Central memory CD8-positive, alpha-beta T cell (primary cell): Measurements from ENCODE around the gene UBE4A.
"Not testable (repeated sequence)": the region's sequence is repeated elsewhere in the genome, so short reads cannot be mapped to it uniquely, and the experiment has no call there.

Source experiments
- ATAC-seq: fragments of 150-1000 bp; cut with Tn5 transposase; replicated peaks from 2 replicates; pipeline ENCODE4 v1.10.0; 2022; ENCODE audit warnings: mild to moderate bottlenecking, moderate FRiP score, moderate number of reproducible peaks; ENCODE audit not compliant: poor library complexity, severe bottlenecking; ENCODE audit errors: extremely low read depth
- DNase-seq, 2 donors: peaks; one replicate each; pipeline ENCODE4 v3.0.0; 2021; ENCODE audit warnings: low spot score in 2 of 2
- H3K27ac Mint-ChIP-seq: one replicate; pipeline ENCODE4 v1.8.0; 2022; ENCODE audit warnings: low read depth, mild to moderate bottlenecking, moderate library complexity, mixed read lengths
- H3K27me3 Mint-ChIP-seq: one replicate; pipeline ENCODE4 v1.8.0; 2022; ENCODE audit warnings: mixed read lengths
- H3K36me3 Mint-ChIP-seq: one replicate; pipeline ENCODE4 v1.8.0; 2022; ENCODE audit warnings: mild to moderate bottlenecking, moderate library complexity, mixed read lengths; ENCODE audit not compliant: insufficient read depth
- H3K4me1 Mint-ChIP-seq: one replicate; pipeline ENCODE4 v1.8.0; 2022; ENCODE audit warnings: mixed read lengths
- H3K4me3 Mint-ChIP-seq: one replicate; pipeline ENCODE4 v1.8.0; 2022; ENCODE audit warnings: mild to moderate bottlenecking, moderate library complexity, mixed read lengths
- H3K9me3 Mint-ChIP-seq: one replicate; pipeline ENCODE4 v1.8.0; 2022; ENCODE audit warnings: mixed read lengths

UBE4A gene

GRCh38 chr11:118415062-118415738 lies 55.8 kb downstream of the UBE4A start:
- Mint-ChIP-seq H3K27ac (no peak overlapping the region), H3K27me3 (no peaks in the 10 kb centered on the region)

GRCh38 chr11:118415739-118416068 lies 56.3 kb downstream of the UBE4A start:
- no peaks in the 10 kb centered on the region for H3K27me3 Mint-ChIP-seq
- ATAC-seq (no peak), DNase-seq (no peak)
- peaks cover under 1% of the 10 kb centered on the region for H3K4me1 Mint-ChIP-seq
- H3K9me3 Mint-ChIP-seq, result no peaks in the 10 kb centered on the region
- H3K27ac Mint-ChIP-seq, result no peak overlapping the region
- peaks cover 13% of the 10 kb centered on the region for H3K36me3 Mint-ChIP-seq
- no peak overlapping the region for H3K4me3 Mint-ChIP-seq

More at GRCh38 chr11:118415062-118415738, 55.8 kb downstream of the UBE4A start:
- Mint-ChIP-seq H3K4me3 (no peak overlapping the region), H3K9me3 (no peaks in the 10 kb centered on the region), H3K4me1 (peaks cover 4% of the 10 kb centered on the region), H3K36me3 (peaks cover 14% of the 10 kb centered on the region)
- no peak for ATAC-seq
- no peak for DNase-seq

GRCh38 chr11:118416900-118417299 lies 57.5 kb downstream of the UBE4A start:
- H3K36me3 Mint-ChIP-seq, H3K27ac Mint-ChIP-seq, H3K27me3 Mint-ChIP-seq, H3K4me1 Mint-ChIP-seq, DNase-seq, H3K9me3 Mint-ChIP-seq, H3K4me3 Mint-ChIP-seq, ATAC-seq: not testable (repeated sequence)

GRCh38 chr11:118417801-118418200 lies 58.4 kb downstream of the UBE4A start:
- DNase-seq (no peak), ATAC-seq (no peak)
- Mint-ChIP-seq H3K9me3 (no peaks in the 10 kb centered on the region), H3K4me3 (no peak overlapping the region), H3K27ac (no peak overlapping the region), H3K27me3 (no peaks in the 10 kb centered on the region), H3K4me1 (no peaks in the 10 kb centered on the region), H3K36me3 (peaks cover 7% of the 10 kb centered on the region)

- no peak for DNase-seq
- Mint-ChIP-seq H3K9me3 (no peaks in the 10 kb centered on the region), H3K4me1 (no peaks in the 10 kb centered on the region), H3K27me3 (no peaks in the 10 kb centered on the region), H3K27ac (no peak overlapping the region), H3K4me3 (no peak overlapping the region), H3K36me3 (peaks cover 9% of the 10 kb centered on the region)
- no peak for ATAC-seq
These were observed 59.4 kb downstream of the UBE4A start for GRCh38 chr11:118418766-118419165.

GRCh38 chr11:118427707-118428106 lies 68.3 kb downstream of the UBE4A start:
- Mint-ChIP-seq H3K9me3 (no peaks in the 10 kb centered on the region), H3K27ac (no peak overlapping the region), H3K4me3 (no peak overlapping the region), H3K27me3 (no peaks in the 10 kb centered on the region), H3K4me1 (no peaks in the 10 kb centered on the region), H3K36me3 (peaks cover 2% of the 10 kb centered on the region)
- DNase-seq, result no peak
- ATAC-seq, result no peak

- DNase-seq (no peak), ATAC-seq (no peak)
- H3K27ac Mint-ChIP-seq, result no peak overlapping the region
- no peaks in the 10 kb centered on the region for H3K9me3 Mint-ChIP-seq
- H3K4me1 Mint-ChIP-seq, result peaks cover 17% of the 10 kb centered on the region
- H3K4me3 Mint-ChIP-seq, result no peak overlapping the region
- no peaks in the 10 kb centered on the region for H3K27me3 Mint-ChIP-seq
- peaks cover 19% of the 10 kb centered on the region for H3K36me3 Mint-ChIP-seq
These were observed 71.6 kb downstream of the UBE4A start for GRCh38 chr11:118430956-118431355.

- H3K27ac Mint-ChIP-seq, result peak overlapping the region; percentile 97
- peaks cover 30% of the 10 kb centered on the region for H3K36me3 Mint-ChIP-seq
- peaks cover 38% of the 10 kb centered on the region for H3K4me1 Mint-ChIP-seq
- ATAC-seq (no peak), DNase-seq (no peak)
- no peaks in the 10 kb centered on the region for H3K9me3 Mint-ChIP-seq
- no peaks in the 10 kb centered on the region for H3K27me3 Mint-ChIP-seq
- H3K4me3 Mint-ChIP-seq, result peak overlapping the region; percentile 89
These were observed 74.7 kb downstream of the UBE4A start for GRCh38 chr11:118434123-118434552.

- no peaks in the 10 kb centered on the region for H3K9me3 Mint-ChIP-seq
- no peak for ATAC-seq
- H3K27ac Mint-ChIP-seq, result peak overlapping the region; percentile 97
- no peaks in the 10 kb centered on the region for H3K27me3 Mint-ChIP-seq
- H3K4me1 Mint-ChIP-seq, result peaks cover 44% of the 10 kb centered on the region
- DNase-seq, result peak; percentile 20 to 23
- H3K4me3 Mint-ChIP-seq, result peak overlapping the region; percentile 89
- H3K36me3 Mint-ChIP-seq, result peaks cover 33% of the 10 kb centered on the region
These were observed 75.3 kb downstream of the UBE4A start for GRCh38 chr11:118434553-118435289.

GRCh38 chr11:118435290-118435892 lies 76.0 kb downstream of the UBE4A start:
- peaks cover 34% of the 10 kb centered on the region for H3K36me3 Mint-ChIP-seq
- peaks cover 51% of the 10 kb centered on the region for H3K4me1 Mint-ChIP-seq
- peak overlapping the region; percentile 97 for H3K27ac Mint-ChIP-seq
- DNase-seq (peak in 1 of 2 donors; percentile 38), ATAC-seq (peak; percentile 5)
- H3K27me3 Mint-ChIP-seq, result no peaks in the 10 kb centered on the region
- no peaks in the 10 kb centered on the region for H3K9me3 Mint-ChIP-seq
- peak overlapping the region; percentile 89 for H3K4me3 Mint-ChIP-seq

GRCh38 chr11:118435893-118436624 lies 76.7 kb downstream of the UBE4A start, which contains the start of gene KMT2A:
Gene KMT2A (plus strand): TSS chr11:118436492. CDS start chr11:118436513, 21 bp downstream.
- H3K4me1 Mint-ChIP-seq, result peaks cover 57% of the 10 kb centered on the region

GRCh38 chr11:118436639-118437207 lies 77.3 kb downstream of the UBE4A start:
- peak; percentile 19 to 50 for DNase-seq

More at GRCh38 chr11:118435893-118436624, 76.7 kb downstream of the UBE4A start, which contains the start of gene KMT2A:
- H3K36me3 Mint-ChIP-seq, result peaks cover 36% of the 10 kb centered on the region
- peak within 1 kb of the TSS; percentile 89 for H3K4me3 Mint-ChIP-seq
- H3K27ac Mint-ChIP-seq, result peak within 1 kb of the TSS; percentile 97
- ATAC-seq (peak; percentile 59), DNase-seq (peak; percentile 94)
- no peaks in the 10 kb centered on the region for H3K27me3 Mint-ChIP-seq
- no peaks in the 10 kb centered on the region for H3K9me3 Mint-ChIP-seq

More at GRCh38 chr11:118436639-118437207, 77.3 kb downstream of the UBE4A start:
- peaks cover 62% of the 10 kb centered on the region for H3K4me1 Mint-ChIP-seq
- H3K9me3 Mint-ChIP-seq, result no peaks in the 10 kb centered on the region
- peak overlapping the region; percentile 97 for H3K27ac Mint-ChIP-seq
- peaks cover 38% of the 10 kb centered on the region for H3K36me3 Mint-ChIP-seq
- H3K4me3 Mint-ChIP-seq, result peak overlapping the region; percentile 89
- ATAC-seq, result peak; percentile 37
- no peaks in the 10 kb centered on the region for H3K27me3 Mint-ChIP-seq
